PC-3 (cell line): ENCODE data around the gene HK1. TPM values are rescaled to one million over a fixed set of nuclear protein-coding genes. Genes with fewer than 3 reads are reported as not detected.
A peak's percentile ranks its signal among the peaks of the same experiment; 100 is the strongest.
"Not testable (repeated sequence)": the region's sequence is repeated elsewhere in the genome, so short reads cannot be mapped to it uniquely, and the experiment has no call there.

Source experiments
- ATAC-seq: fragments of 200-7000 bp; cut with Tn5 transposase; 2 replicates; pipeline ENCODE4 v1.9.1; 2020; ENCODE audit warnings: mild to moderate bottlenecking, moderate library complexity
- BruUV-seq: library from RNA; stranded (reverse); fragments of 400-500 nt; replicated peaks from 2 replicates; lab custom pipeline; 2021; lab: Mats Ljungman, UMichigan
- CTCF ChIA-PET: fragments of 300-600 bp; sonication (Branson Sonifier 250); formaldehyde crosslinking; loops from one replicate; lab custom pipeline; 2022; ENCODE audit warnings: antibody characterized with exemption; lab: Charles Lee
- POLR2A ChIA-PET: fragments of 300-600 bp; sonication (Branson Sonifier 250); formaldehyde crosslinking; loops from one replicate; lab custom pipeline; 2022; ENCODE audit warnings: antibody characterized with exemption; ENCODE audit not compliant: unreplicated experiment; lab: Charles Lee
- DNase-seq: peaks from one replicate; pipeline ENCODE4 v3.0.0-alpha.2; 2015
- H2AFZ ChIP-seq: fragments of 300-600 bp; sonication (generic); 2 replicates; pipeline ENCODE4 v1.6.0; 2016; ENCODE audit warnings: antibody characterized with exemption, low read length
- H3F3A ChIP-seq: fragments of 300-600 bp; sonication (generic); one replicate; pipeline ENCODE4 v1.6.0; 2017; ENCODE audit warnings: antibody characterized with exemption, low read length, control low read depth, mild to moderate bottlenecking; ENCODE audit not compliant: unreplicated experiment
- H3K27ac ChIP-seq: fragments of 300-600 bp; sonication (generic); 2 replicates; pipeline ENCODE4 v1.5.1; 2016; ENCODE audit warnings: mild to moderate bottlenecking, low read length
- H3K27me3 ChIP-seq: fragments of 300-600 bp; sonication (generic); 2 replicates; pipeline ENCODE4 v1.6.1; 2016; ENCODE audit warnings: low read length, mixed read lengths
- H3K36me3 ChIP-seq: fragments of 300-600 bp; sonication (generic); 2 replicates; pipeline ENCODE4 v1.6.1; 2016; ENCODE audit warnings: low read depth, mixed run types, low read length, mixed read lengths
- H3K4me1 ChIP-seq: fragments of 300-600 bp; sonication (generic); 2 replicates; pipeline ENCODE4 v1.5.1; 2016; ENCODE audit warnings: low read length; ENCODE audit not compliant: insufficient read depth
- H3K4me2 ChIP-seq: fragments of 300-600 bp; sonication (generic); 2 replicates; pipeline ENCODE4 v1.6.0; 2016; ENCODE audit warnings: low read length
- H3K4me3 ChIP-seq: fragments of 300-600 bp; sonication (generic); 2 replicates; pipeline ENCODE4 v1.5.1; 2016; ENCODE audit warnings: mild to moderate bottlenecking, low read length, mixed read lengths
- H3K79me2 ChIP-seq: fragments of 300-600 bp; sonication (generic); 2 replicates; pipeline ENCODE4 v1.6.1; 2017; ENCODE audit warnings: low read length, mixed read lengths
- H3K9ac ChIP-seq: fragments of 300-600 bp; sonication (generic); 2 replicates; pipeline ENCODE4 v1.6.0; 2016; ENCODE audit warnings: mild to moderate bottlenecking, low read length
- H3K9me2 ChIP-seq: fragments of 300-600 bp; sonication (generic); replicated peaks from 2 replicates; pipeline ENCODE4 v1.6.1; 2016; ENCODE audit warnings: mixed run types, low read length, mixed read lengths
- H3K9me3 ChIP-seq: fragments of 300-600 bp; sonication (generic); 2 replicates; pipeline ENCODE4 v1.6.1; 2016; ENCODE audit warnings: low read length, mixed read lengths
- H4K20me1 ChIP-seq: fragments of 300-600 bp; sonication (generic); 2 replicates; pipeline ENCODE4 v1.6.1; 2016; ENCODE audit warnings: low read length, mixed read lengths
- CTCF ChIP-seq: fragments of 300-600 bp; sonication (generic); conservative IDR thresholded peaks from 2 replicates; pipeline ENCODE4 v1.5.1; 2017; ENCODE audit warnings: antibody characterized with exemption, low read depth, mild to moderate bottlenecking, low read length
- EZH2 ChIP-seq: fragments of 300-600 bp; sonication (generic); IDR thresholded peaks from one replicate; pipeline ENCODE4 v1.6.1; 2017; ENCODE audit warnings: antibody characterized with exemption, mild to moderate bottlenecking, low read length; ENCODE audit not compliant: unreplicated experiment
- EZH2phosphoT487 ChIP-seq: fragments of 300-600 bp; sonication (generic); IDR thresholded peaks from 2 replicates; pipeline ENCODE4 v1.6.1; 2018; ENCODE audit warnings: mild to moderate bottlenecking, antibody characterized with exemption, low read length, borderline replicate concordance
- intact Hi-C: fragments of 100-400 bp; cut with micrococcal nuclease; formaldehyde crosslinking; loops from 2 replicates; pipeline ENCODE4 v1.9.0; 2023
- total RNA-seq: library from RNA; depleted of rRNA; stranded (reverse); fragments of >200 nt; gene quantifications from 2 replicates; pipeline ENCODE4 v1.2.3, GENCODE V29; 2014

HK1 gene
- total RNA-seq, 1 experiment from 2014 or later, result 189 TPM

GRCh38 chr10:69321039-69321715 lies 42.9 kb downstream of the HK1 start:
- ChIA-PET CTCF (no interaction called here), POLR2A (no interaction called here)
- TF ChIP-seq EZH2phosphoT487, result no peak
- TF ChIP-seq EZH2, result no peak
- no peak for TF ChIP-seq CTCF
- no TSS peak for BruUV-seq
- peaks cover 38% of the 10 kb centered on the region for H3K4me1 ChIP-seq
- H3K9me2 ChIP-seq, result no peaks in the 10 kb centered on the region
- DNase-seq (no peak), ATAC-seq (no peak)
- intact Hi-C loops, result no loop called here
- H2AFZ ChIP-seq, result no peak overlapping the region
- H4K20me1 ChIP-seq, result peaks cover 10% of the 10 kb centered on the region; the same call in 1 of the 2 replicates
- H3K4me2 ChIP-seq, result peak overlapping the region; percentile 87; the same call in 1 of the 2 replicates
- H3K27me3 ChIP-seq, result no peaks in the 10 kb centered on the region
- H3K9ac ChIP-seq, result no peak overlapping the region
- no peak overlapping the region for H3K4me3 ChIP-seq
- H3K9me3 ChIP-seq, result no peaks in the 10 kb centered on the region
- no peak overlapping the region for H3K27ac ChIP-seq
- H3K36me3 ChIP-seq, result no peaks in the 10 kb centered on the region
- H3K79me2 ChIP-seq, result peaks cover 75% of the 10 kb centered on the region
- peaks cover 6% of the 10 kb centered on the region for H3F3A ChIP-seq

- H2AFZ ChIP-seq, result no peak overlapping the region
- no peak overlapping the region for H3K27ac ChIP-seq
- ATAC-seq (no peak), DNase-seq (no peak)
- H3K4me2 ChIP-seq, result no peak overlapping the region
- intact Hi-C loops, result no loop called here
- peaks cover 31% of the 10 kb centered on the region for H3K4me1 ChIP-seq
- no peak overlapping the region for H3K9ac ChIP-seq
- CTCF ChIA-PET, result no interaction called here
- H3K4me3 ChIP-seq, result no peak overlapping the region
- TF ChIP-seq EZH2phosphoT487 (no peak), CTCF (no peak), EZH2 (no peak)
- POLR2A ChIA-PET, result no interaction called here
- no peaks in the 10 kb centered on the region for H3K9me2 ChIP-seq
- H4K20me1 ChIP-seq, result peaks cover 10% of the 10 kb centered on the region; the same call in 1 of the 2 replicates
- no TSS peak for BruUV-seq
- no peaks in the 10 kb centered on the region for H3K9me3 ChIP-seq
- no peaks in the 10 kb centered on the region for H3K36me3 ChIP-seq
- peaks cover 82% of the 10 kb centered on the region for H3K79me2 ChIP-seq
- no peaks in the 10 kb centered on the region for H3K27me3 ChIP-seq
- H3F3A ChIP-seq, result peaks cover 2% of the 10 kb centered on the region
Observed at GRCh38 chr10:69321865-69322264, 43.6 kb downstream of the HK1 start.

GRCh38 chr10:69322346-69322745 lies 44.0 kb downstream of the HK1 start:
- intact Hi-C loops, BruUV-seq, ATAC-seq, H3K27me3 ChIP-seq, DNase-seq, H3K9me2 ChIP-seq, H3K4me2 ChIP-seq, POLR2A ChIA-PET, CTCF ChIA-PET, H2AFZ ChIP-seq, H3K27ac ChIP-seq, H3K9ac ChIP-seq, H3K9me3 ChIP-seq, H3K36me3 ChIP-seq, H3K4me3 ChIP-seq, H3F3A ChIP-seq: not testable (repeated sequence)
- Histone ChIP-seq H3K4me1 (peaks cover 26% of the 10 kb centered on the region), H4K20me1 (peaks cover 12% of the 10 kb centered on the region; the same call in 1 of the 2 replicates), H3K79me2 (peaks cover 87% of the 10 kb centered on the region)
